GM18907 (cell line): ENCODE results near the gene AVPI1.
"Not testable (repeated sequence)": the region's sequence is repeated elsewhere in the genome, so short reads cannot be mapped to it uniquely, and the experiment has no call there.

ENCODE experiments used
- ATAC-seq: cut with Tn5 transposase; IDR thresholded peaks from one replicate; pipeline ENCODE4 v1.9.1; 2021; ENCODE audit warnings: mild to moderate bottlenecking, moderate library complexity; ENCODE audit not compliant: unreplicated experiment

The AVPI1 gene

GRCh38 chr10:97642471-97643159, 44.4 kb downstream of the AVPI1 start:
- not testable (repeated sequence) for ATAC-seq

- peak; percentile 16 for ATAC-seq
Measured at GRCh38 chr10:97640868-97641811, 45.9 kb downstream of the AVPI1 start.

- peak; percentile 98 for ATAC-seq
Measured at GRCh38 chr10:97640174-97640867, 46.7 kb downstream of the AVPI1 start, which contains the start of gene PI4K2A. Gene PI4K2A, plus strand, starts transcription at chr10:97640671. Its CDS starts 72 bp downstream, at chr10:97640743.

GRCh38 chr10:97639090-97639489, 48.0 kb downstream of the AVPI1 start:
- ATAC-seq, result not testable (repeated sequence)

- ATAC-seq, result no peak
Measured at GRCh38 chr10:97635577-97635976, 51.5 kb downstream of the AVPI1 start.

GRCh38 chr10:97633921-97634320, 53.1 kb downstream of the AVPI1 start:
- no peak for ATAC-seq

- peak; percentile 99 for ATAC-seq
Measured at GRCh38 chr10:97632949-97633884, 53.8 kb downstream of the AVPI1 start, which contains the start of gene MORN4. Gene MORN4, minus strand, starts transcription at chr10:97633500. Its CDS starts 13,847 bp downstream, at chr10:97619653.

- ATAC-seq, result no peak
Measured at GRCh38 chr10:97631098-97631497, 55.9 kb downstream of the AVPI1 start.

GRCh38 chr10:97629289-97629688, 57.8 kb downstream of the AVPI1 start:
- no peak for ATAC-seq

GRCh38 chr10:97628228-97628627, 58.8 kb downstream of the AVPI1 start:
- no peak for ATAC-seq

GRCh38 chr10:97627731-97628130, 59.3 kb downstream of the AVPI1 start:
- no peak for ATAC-seq
